ENCODE measurements around the gene CACNA2D4. TPM values are rescaled to one million over a fixed set of nuclear protein-coding genes. Genes with fewer than 3 reads are reported as not detected.

The CACNA2D4 gene
- total RNA-seq, 2 experiments from 2014 or later: 20.8 to 23.6 TPM

GRCh38 chr12:1767407-1768090 lies 150.9 kb downstream of the CACNA2D4 start:
- no peak overlapping the region for H3K27ac Mint-ChIP-seq
- POLR2A ChIA-PET: no interaction called here
- H3K9me3 Mint-ChIP-seq: no peaks in the 10 kb centered on the region
- no peaks in the 10 kb centered on the region for H3K27me3 Mint-ChIP-seq
- CTCF ChIA-PET: interaction anchor here (1.0 to 1.1 kb wide), 2 partner anchors 23 to 133 kb away, joined by 3 read pairs; no protein-coding TSS in a partner anchor
- peaks cover 5% of the 10 kb centered on the region for H3K36me3 Mint-ChIP-seq (ENCODE audit: low read depth)
- no peak for DNase-seq
- H3K4me3 Mint-ChIP-seq: no peak overlapping the region
- no peaks in the 10 kb centered on the region for H3K4me1 Mint-ChIP-seq

- H3K27me3 Mint-ChIP-seq: no peaks in the 10 kb centered on the region
- no peaks in the 10 kb centered on the region for H3K4me1 Mint-ChIP-seq
- H3K4me3 Mint-ChIP-seq: no peak overlapping the region
- no peaks in the 10 kb centered on the region for H3K9me3 Mint-ChIP-seq
- peaks cover 2% of the 10 kb centered on the region for H3K36me3 Mint-ChIP-seq (ENCODE audit: low read depth)
- ChIA-PET POLR2A (no interaction called here), CTCF (interaction anchor here (0.6 to 1.5 kb wide), 3 partner anchors 28 to 648 kb away, joined by 3 to 5 read pairs (median 3); no protein-coding TSS in a partner anchor)
- DNase-seq: no peak
- H3K27ac Mint-ChIP-seq: no peak overlapping the region
Observed at GRCh38 chr12:1766110-1766509, 152.3 kb downstream of the CACNA2D4 start.

- Mint-ChIP-seq H3K27ac (no peak overlapping the region), H3K4me1 (peaks cover 2% of the 10 kb centered on the region), H3K4me3 (no peak overlapping the region), H3K36me3 (ENCODE audit: low read depth) (peaks cover 19% of the 10 kb centered on the region), H3K9me3 (no peaks in the 10 kb centered on the region), H3K27me3 (no peaks in the 10 kb centered on the region)
- POLR2A ChIA-PET: no interaction called here
- CTCF ChIA-PET: no interaction called here
- no peak for DNase-seq
Observed at GRCh38 chr12:1763153-1763552, 155.3 kb downstream of the CACNA2D4 start.

- POLR2A ChIA-PET: no interaction called here
- no peak overlapping the region for H3K27ac Mint-ChIP-seq
- H3K27me3 Mint-ChIP-seq: no peaks in the 10 kb centered on the region
- no peaks in the 10 kb centered on the region for H3K9me3 Mint-ChIP-seq
- peaks cover 29% of the 10 kb centered on the region for H3K36me3 Mint-ChIP-seq (ENCODE audit: low read depth)
- DNase-seq: no peak
- H3K4me1 Mint-ChIP-seq: peaks cover 2% of the 10 kb centered on the region
- CTCF ChIA-PET: interaction anchor here (1.0 to 1.8 kb wide), 3 partner anchors 10 to 34 kb away, joined by 3 to 8 read pairs (median 4); no protein-coding TSS in a partner anchor
- H3K4me3 Mint-ChIP-seq: no peak overlapping the region
Observed at GRCh38 chr12:1761857-1762256, 156.6 kb downstream of the CACNA2D4 start.

- Mint-ChIP-seq H3K36me3 (ENCODE audit: low read depth) (peaks cover 34% of the 10 kb centered on the region), H3K9me3 (no peaks in the 10 kb centered on the region), H3K27me3 (no peaks in the 10 kb centered on the region), H3K27ac (no peak overlapping the region), H3K4me3 (no peak overlapping the region), H3K4me1 (peaks cover 2% of the 10 kb centered on the region)
- POLR2A ChIA-PET: no interaction called here
- no peak for DNase-seq
- CTCF ChIA-PET: interaction anchor here (0.9 to 1.8 kb wide), 4 partner anchors 9 to 35 kb away, joined by 3 to 8 read pairs (median 4); no protein-coding TSS in a partner anchor
Observed at GRCh38 chr12:1760566-1761382, 157.7 kb downstream of the CACNA2D4 start.

GRCh38 chr12:1758887-1759286 lies 159.6 kb downstream of the CACNA2D4 start:
- H3K36me3 Mint-ChIP-seq (ENCODE audit: low read depth): peaks cover 45% of the 10 kb centered on the region
- no peak overlapping the region for H3K4me3 Mint-ChIP-seq
- no peak for DNase-seq
- H3K27ac Mint-ChIP-seq: no peak overlapping the region
- ChIA-PET CTCF (no interaction called here), POLR2A (no interaction called here)
- H3K27me3 Mint-ChIP-seq: no peaks in the 10 kb centered on the region
- peaks cover 2% of the 10 kb centered on the region for H3K4me1 Mint-ChIP-seq
- H3K9me3 Mint-ChIP-seq: no peaks in the 10 kb centered on the region

GRCh38 chr12:1758376-1758775 lies 160.1 kb downstream of the CACNA2D4 start:
- peaks cover 2% of the 10 kb centered on the region for H3K4me1 Mint-ChIP-seq
- no peaks in the 10 kb centered on the region for H3K27me3 Mint-ChIP-seq
- peaks cover 45% of the 10 kb centered on the region for H3K36me3 Mint-ChIP-seq (ENCODE audit: low read depth)
- ChIA-PET POLR2A (no interaction called here), CTCF (no interaction called here)
- no peak overlapping the region for H3K4me3 Mint-ChIP-seq
- H3K27ac Mint-ChIP-seq: no peak overlapping the region
- no peaks in the 10 kb centered on the region for H3K9me3 Mint-ChIP-seq
- no peak for DNase-seq

- Mint-ChIP-seq H3K9me3 (peaks cover 31% of the 10 kb centered on the region), H3K27ac (no peak overlapping the region), H3K4me1 (no peaks in the 10 kb centered on the region), H3K4me3 (no peak overlapping the region), H3K27me3 (no peaks in the 10 kb centered on the region), H3K36me3 (ENCODE audit: low read depth) (peaks cover 47% of the 10 kb centered on the region)
- ChIA-PET CTCF (no interaction called here), POLR2A (no interaction called here)
- no peak for DNase-seq
Observed at GRCh38 chr12:1750300-1750699, 168.2 kb downstream of the CACNA2D4 start.

GRCh38 chr12:1749019-1749418 lies 169.4 kb downstream of the CACNA2D4 start:
- POLR2A ChIA-PET: no interaction called here
- no peak overlapping the region for H3K4me3 Mint-ChIP-seq
- H3K9me3 Mint-ChIP-seq: peaks cover 32% of the 10 kb centered on the region
- no peaks in the 10 kb centered on the region for H3K27me3 Mint-ChIP-seq
- peaks cover 41% of the 10 kb centered on the region for H3K36me3 Mint-ChIP-seq (ENCODE audit: low read depth)
- H3K27ac Mint-ChIP-seq: no peak overlapping the region
- DNase-seq: no peak
- CTCF ChIA-PET: no interaction called here
- no peaks in the 10 kb centered on the region for H3K4me1 Mint-ChIP-seq

- H3K4me3 Mint-ChIP-seq: no peak overlapping the region
- H3K27ac Mint-ChIP-seq: no peak overlapping the region
- CTCF ChIA-PET: interaction anchor here (1.8 kb wide), 1 partner anchor 44 kb away, joined by 5 read pairs; no protein-coding TSS in a partner anchor
- no peaks in the 10 kb centered on the region for H3K4me1 Mint-ChIP-seq
- peaks cover 48% of the 10 kb centered on the region for H3K36me3 Mint-ChIP-seq (ENCODE audit: low read depth)
- POLR2A ChIA-PET: interaction anchor here (0.7 kb wide), 1 partner anchor 630 kb away, joined by 3 read pairs; no protein-coding TSS in a partner anchor
- DNase-seq: no peak
- H3K27me3 Mint-ChIP-seq: no peaks in the 10 kb centered on the region
- peaks cover 32% of the 10 kb centered on the region for H3K9me3 Mint-ChIP-seq
Observed at GRCh38 chr12:1747609-1748008, 170.8 kb downstream of the CACNA2D4 start.

- no peak overlapping the region for H3K4me3 Mint-ChIP-seq
Observed at GRCh38 chr12:1744932-1745331, 173.5 kb downstream of the CACNA2D4 start.

More at GRCh38 chr12:1744932-1745331, 173.5 kb downstream of the CACNA2D4 start:
- Mint-ChIP-seq H3K27ac (no peak overlapping the region), H3K27me3 (no peaks in the 10 kb centered on the region), H3K9me3 (peaks cover 32% of the 10 kb centered on the region), H3K4me1 (no peaks in the 10 kb centered on the region), H3K36me3 (ENCODE audit: low read depth) (peaks cover 48% of the 10 kb centered on the region)
- CTCF ChIA-PET: interaction anchor here (1.1 kb wide), 1 partner anchor 46 kb away, joined by 3 read pairs; no protein-coding TSS in a partner anchor
- DNase-seq: no peak
- POLR2A ChIA-PET: no interaction called here
